Right lobe of liver (tissue), 4 donors: Measurements from ENCODE around the gene DNAJC5.

Experiments
- CTCF ChIP-seq, 4 donors: fragments of 200-600 bp in 3 of 4; fragments of 450-650 bp in 1 of 4; IDR thresholded peaks; one replicate each; pipeline versions ENCODE4 v1.5.1 to v1.8.0; 2016 to 2022; ENCODE audit warnings: antibody characterized with exemption in 4 of 4, mild to moderate bottlenecking in 2 of 4
- POLR2A ChIP-seq: fragments of 450-650 bp; IDR thresholded peaks from one replicate; pipeline ENCODE4 v1.6.1; 2017; ENCODE audit warnings: antibody characterized with exemption, mild to moderate bottlenecking
- donor health status: DM: no; HTN: no; CAD: no.
- donor health status: DM: no; HTN: no; CAD: no.
- donor health status: DM: no; HTN: yes; CAD: no.

GRCh38 chr20:63979229-63979556, 84.3 kb downstream of the DNAJC5 start:
- TF ChIP-seq POLR2A (no peak), CTCF (IDR thresholded peaks at IDR 0.05) (no peak)
